Cerebellar cortex (tissue), 1 donor: ENCODE measurements around the gene BMERB1.
"Not testable (repeated sequence)": the region's sequence is repeated elsewhere in the genome, so short reads cannot be mapped to it uniquely, and the experiment has no call there.

ENCODE experiments used
- DNase-seq: peaks from one replicate; pipeline ENCODE4 v3.0.0-alpha.2; 2015; ENCODE audit warnings: low spot score

The BMERB1 gene

DNA sequence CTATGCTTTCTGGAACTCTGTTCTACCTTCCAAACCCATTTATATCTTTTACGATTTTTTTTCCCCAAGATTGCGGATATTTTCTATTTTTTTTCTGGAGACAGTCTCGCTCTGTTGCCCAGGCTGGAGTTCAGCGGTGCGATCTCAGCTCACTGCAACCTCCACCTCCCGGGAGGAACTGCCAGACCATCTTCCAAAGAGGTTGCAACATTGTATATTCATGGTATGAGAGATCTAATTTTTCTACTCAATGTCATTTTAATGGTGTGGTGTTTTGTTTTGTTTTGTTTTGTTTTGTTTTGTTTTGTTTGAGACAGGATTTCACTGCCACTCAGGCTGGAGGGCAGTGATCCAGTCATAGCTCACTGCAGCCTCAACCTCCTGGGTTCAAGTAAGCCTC is 8.5 kb upstream of the BMERB1 start:
- DNase-seq, result no peak

- no peak for DNase-seq
Measured at GRCh38 chr16:15426796-15427195, 7.6 kb upstream of the BMERB1 start.

- peak; percentile 57 for DNase-seq
Measured at GRCh38 chr16:15427648-15428239, 6.6 kb upstream of the BMERB1 start.

DNA sequence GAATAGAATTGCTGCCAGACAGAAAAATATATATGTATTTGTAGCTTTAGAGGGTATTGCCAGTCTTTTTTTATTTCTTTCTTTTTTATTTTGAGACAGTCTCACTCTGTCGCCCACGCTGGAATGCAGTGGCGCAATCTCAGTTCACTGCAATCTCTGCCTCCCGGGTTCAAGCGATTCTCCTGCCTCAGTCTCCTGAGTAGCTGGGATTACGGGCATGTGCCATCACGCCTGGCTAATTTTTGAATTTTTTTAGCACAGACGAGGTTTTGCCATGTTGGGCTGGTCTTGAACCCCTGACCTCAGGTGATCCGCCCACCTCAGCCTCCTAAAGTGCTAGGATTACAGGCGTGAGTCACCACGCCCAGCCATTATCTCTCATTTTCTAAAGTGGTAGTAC is 3.5 kb upstream of the BMERB1 start:
- not testable (repeated sequence) for DNase-seq

DNA sequence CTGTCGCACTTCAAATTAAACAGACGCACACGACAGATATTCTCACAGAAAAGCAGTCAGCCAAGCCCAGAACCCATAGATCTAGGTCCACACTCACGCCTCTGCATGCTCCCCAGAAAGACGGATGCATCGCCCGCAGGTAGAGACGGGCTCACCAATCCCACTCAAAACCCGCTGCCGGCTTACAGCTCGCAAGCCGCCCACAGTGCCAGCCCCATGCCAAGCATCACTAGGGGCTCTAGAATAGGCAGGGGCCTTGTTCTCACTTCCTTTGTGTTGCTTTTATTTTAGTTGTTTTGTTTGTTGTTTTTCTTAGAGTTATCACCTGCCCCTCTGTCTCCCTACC is 336 bp upstream of the BMERB1 start:
- no peak for DNase-seq

DNA sequence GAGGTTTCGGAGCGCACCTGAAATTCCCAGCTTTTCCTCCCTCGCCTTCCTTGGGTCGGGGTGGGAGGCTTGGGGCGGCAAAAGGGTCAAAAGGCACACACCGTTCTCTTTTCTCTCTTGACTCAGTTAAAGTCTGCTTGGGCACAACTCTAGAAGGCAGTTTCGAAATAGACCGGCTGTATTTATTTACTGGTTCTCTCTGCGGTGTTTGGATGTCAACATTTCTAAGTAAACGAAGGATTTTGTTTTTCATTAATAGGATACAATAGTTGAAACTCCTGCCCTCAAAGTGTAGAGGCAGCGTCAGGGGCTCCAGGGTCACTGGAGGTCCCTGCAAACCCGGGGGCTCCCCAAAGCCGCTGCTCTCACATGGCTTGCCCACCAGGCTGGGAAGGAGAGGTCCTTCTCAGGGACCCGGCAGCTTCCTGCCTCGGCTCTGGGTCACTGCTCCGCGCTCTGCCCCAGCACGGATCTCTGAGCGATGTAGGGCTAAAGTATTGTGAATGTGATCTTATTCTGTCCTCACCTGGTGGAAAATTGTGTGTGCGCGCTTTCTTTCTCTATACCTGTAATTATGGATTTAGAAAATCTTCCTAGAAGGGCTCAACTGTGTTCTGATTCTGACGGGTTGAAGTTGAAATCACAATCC is 952 bp downstream of the BMERB1 start:
- peak; percentile 19 for DNase-seq

DNA sequence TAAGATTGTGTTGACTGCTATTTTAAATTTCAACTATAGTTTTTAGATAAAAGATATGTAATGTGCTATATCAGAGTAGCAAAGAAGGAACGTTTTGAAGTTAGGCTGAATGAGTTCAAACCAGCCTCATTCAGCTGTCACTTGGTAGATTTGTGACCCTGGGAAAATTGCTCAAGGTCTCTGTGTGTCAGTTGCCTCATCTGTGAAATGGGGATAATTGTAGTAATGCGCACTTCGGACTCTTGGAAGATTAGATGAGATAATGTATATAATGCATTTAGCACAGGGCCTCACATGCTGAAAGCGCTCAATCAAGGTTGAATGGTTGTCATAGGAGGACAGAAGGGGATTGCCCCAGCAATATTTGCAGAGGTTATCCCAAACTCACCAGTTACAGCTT is 4.7 kb downstream of the BMERB1 start:
- no peak for DNase-seq

- DNase-seq, result no peak
Measured at GRCh38 chr16:15439521-15439920, 5.1 kb downstream of the BMERB1 start.

- no peak for DNase-seq
Measured at GRCh38 chr16:15440852-15441251, 6.5 kb downstream of the BMERB1 start.

GRCh38 chr16:15442140-15442539 is 7.8 kb downstream of the BMERB1 start:
- DNase-seq, result not testable (repeated sequence)

- no peak for DNase-seq
Measured at GRCh38 chr16:15443753-15444152, 9.4 kb downstream of the BMERB1 start.

DNA sequence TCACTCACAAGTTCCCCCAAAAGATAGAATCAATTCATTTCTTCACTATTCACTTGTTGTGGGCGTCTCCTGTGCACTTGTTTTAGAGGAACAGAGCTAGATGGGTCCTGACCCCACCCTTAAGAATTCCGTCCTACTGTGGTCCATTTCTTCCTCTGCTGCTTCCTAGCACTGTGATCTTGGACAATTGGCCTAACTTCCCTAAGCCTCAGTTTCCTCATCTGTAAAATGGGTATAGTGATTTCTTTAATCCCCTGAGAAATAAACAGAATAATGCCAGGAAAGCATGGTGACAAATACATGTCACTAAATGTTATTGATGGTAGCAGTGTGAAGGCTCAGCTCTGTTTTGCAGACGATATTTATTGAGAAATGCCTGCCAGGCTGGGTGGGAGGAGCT is 9.9 kb downstream of the BMERB1 start:
- no peak for DNase-seq

- DNase-seq, result no peak
Measured at GRCh38 chr16:15445450-15445849, 11.1 kb downstream of the BMERB1 start.

- DNase-seq, result no peak
Measured at GRCh38 chr16:15446901-15447300, 12.5 kb downstream of the BMERB1 start.

DNA sequence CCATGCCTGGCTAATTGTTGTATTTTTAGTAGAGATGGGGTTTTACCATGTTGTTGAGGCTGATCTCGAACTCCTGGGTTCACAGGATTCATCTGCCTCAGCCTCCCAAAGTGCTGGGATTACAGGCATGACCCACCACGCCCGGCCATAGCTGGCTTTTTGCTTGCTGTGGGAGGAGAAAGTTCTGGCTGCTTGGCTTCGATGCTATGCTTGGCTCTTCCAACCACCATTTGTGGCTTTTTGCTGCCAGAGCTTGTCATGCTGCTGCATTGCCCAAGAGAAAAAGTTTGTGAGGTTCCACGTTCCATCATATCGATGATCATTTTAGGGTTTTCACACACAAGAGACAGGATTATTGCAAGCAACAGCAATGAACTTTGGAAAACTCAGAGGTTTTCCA is 16.2 kb downstream of the BMERB1 start:
- DNase-seq, result no peak

GRCh38 chr16:15451098-15451731 is 16.8 kb downstream of the BMERB1 start:
- DNase-seq, result no peak

DNA sequence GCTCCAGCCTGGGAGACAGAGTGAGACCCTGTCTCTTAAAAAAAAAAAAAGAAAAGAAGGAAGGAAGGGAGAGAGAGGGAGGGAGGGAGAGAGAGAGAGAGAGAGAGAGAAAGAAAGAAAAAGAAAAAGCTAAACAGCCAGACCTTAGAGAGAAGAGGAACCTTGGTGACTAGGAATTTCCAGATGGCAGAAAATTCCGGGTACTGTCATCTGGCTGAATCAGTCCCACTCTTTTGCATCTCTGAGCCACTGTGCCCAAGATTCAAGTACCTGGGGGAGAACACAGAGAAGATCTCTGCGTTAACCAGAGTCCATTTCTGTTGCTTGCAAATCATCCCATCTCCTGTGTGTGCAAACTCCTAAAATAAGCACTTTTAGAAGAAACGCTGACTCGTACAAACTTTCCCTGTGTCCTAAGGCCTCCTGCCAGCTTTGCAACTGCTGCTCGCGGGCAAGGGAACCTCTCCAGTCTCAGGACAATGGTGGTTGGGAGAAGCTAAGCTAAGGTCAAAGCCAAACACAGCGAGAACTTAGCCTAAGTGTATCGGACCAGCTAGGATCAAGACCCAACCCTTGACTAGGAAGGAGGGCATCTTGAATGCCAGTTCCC is 18.0 kb downstream of the BMERB1 start:
- no peak for DNase-seq

GRCh38 chr16:15453296-15453695 is 18.9 kb downstream of the BMERB1 start:
- not testable (repeated sequence) for DNase-seq

DNA sequence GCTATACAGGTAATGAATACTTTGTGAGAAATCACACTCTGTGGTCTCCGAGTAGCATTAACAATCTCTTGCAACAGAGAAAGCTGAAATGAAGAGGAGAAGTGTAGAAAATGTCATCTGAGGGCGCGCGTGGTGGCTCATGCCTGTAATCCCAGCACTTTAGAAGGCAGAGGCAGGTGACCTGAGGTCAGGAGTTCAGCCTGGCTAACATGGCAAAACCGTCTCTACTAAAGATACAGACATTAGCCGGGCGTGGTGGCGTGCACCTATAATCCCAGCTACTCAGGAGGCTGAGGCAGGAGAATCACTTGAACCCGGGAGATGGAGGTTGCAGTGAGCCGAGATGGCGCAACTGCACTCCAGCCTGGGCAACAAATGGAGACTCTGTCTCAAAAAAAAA is 20.5 kb downstream of the BMERB1 start:
- DNase-seq, result not testable (repeated sequence)

GRCh38 chr16:15457400-15457799 is 23.0 kb downstream of the BMERB1 start:
- DNase-seq, result no peak

DNA sequence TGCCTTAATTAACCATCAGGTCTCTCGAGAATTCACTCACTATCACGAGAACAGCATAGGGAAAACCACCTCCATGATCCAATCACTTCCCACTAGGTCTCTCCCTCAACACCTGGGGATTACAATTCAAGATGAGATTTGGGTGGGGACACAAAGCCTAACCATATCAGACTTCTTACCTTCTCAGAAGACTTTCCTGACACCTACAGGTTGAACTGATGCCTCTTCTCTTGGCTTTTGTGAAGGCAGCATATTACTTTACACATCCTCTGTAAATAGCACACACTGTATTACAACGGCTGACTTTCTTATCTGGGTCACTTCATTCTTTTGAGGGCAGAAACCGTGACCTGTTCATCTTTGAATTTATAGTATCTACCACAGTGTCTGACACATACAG is 23.6 kb downstream of the BMERB1 start:
- DNase-seq, result no peak

DNA sequence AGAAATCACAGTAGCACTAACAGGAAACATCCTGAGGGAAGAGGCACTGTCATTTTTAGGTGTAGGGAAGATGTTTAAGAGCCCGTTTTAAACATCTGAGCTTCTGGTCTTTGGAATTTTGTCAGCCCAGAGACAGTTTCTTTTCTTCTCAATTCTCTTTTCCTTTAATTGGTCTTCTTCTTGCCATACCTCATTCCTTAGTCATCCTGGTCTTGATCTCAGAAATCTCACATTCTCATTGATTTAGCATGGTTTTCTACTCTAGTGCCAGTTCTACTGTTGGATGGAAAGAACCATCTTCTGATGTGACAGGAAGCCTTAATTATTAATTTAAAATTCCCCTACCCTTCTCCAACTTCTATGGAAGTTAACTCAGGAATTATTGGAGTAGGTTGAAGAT is 25.4 kb downstream of the BMERB1 start:
- DNase-seq, result no peak

DNA sequence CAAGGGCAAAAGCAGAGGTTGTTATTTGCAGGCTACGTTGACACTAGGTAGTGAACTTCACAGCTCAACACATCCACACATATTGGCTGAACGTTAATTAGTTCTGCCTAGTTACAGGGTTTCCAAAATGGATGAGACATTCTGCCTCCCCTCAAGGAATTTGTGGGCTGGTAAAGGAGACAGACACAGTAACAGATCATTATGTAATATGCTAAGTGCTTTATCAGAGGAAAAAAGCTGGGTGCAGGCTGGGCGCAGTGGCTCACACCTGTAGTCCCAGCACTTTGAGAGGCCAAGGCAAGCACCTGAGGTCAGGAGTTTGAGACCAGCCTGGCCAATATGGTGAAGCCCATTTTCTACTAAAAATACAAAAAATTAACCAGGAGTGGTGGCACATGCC is 26.2 kb downstream of the BMERB1 start:
- DNase-seq, result peak; percentile 7
